Measurements from ENCODE around the gene ZNF616.
"Not testable (repeated sequence)": the region's sequence is repeated elsewhere in the genome, so short reads cannot be mapped to it uniquely, and the experiment has no call there.

ZNF616 gene

GRCh38 chr19:52112624-52113023 lies 27.1 kb downstream of the ZNF616 start:
- no peak for DNase-seq

GRCh38 chr19:52110780-52111179 lies 29.0 kb downstream of the ZNF616 start:
- no peak for DNase-seq

- no peak for DNase-seq
Observed at GRCh38 chr19:52102782-52103181, 37.0 kb downstream of the ZNF616 start.

- DNase-seq, result no peak
Observed at GRCh38 chr19:52101866-52102562, 37.7 kb downstream of the ZNF616 start.

GRCh38 chr19:52099497-52100138 lies 40.1 kb downstream of the ZNF616 start:
- no peak for DNase-seq

- not testable (repeated sequence) for DNase-seq
Observed at GRCh38 chr19:52096416-52096815, 43.3 kb downstream of the ZNF616 start.

- DNase-seq, result peak; percentile 32 to 98 (median 90)
Observed at GRCh38 chr19:52095172-52096014, 44.3 kb downstream of the ZNF616 start, which contains the start of gene ZNF841. Gene ZNF841 (minus strand): TSS chr19:52095765. CDS start chr19:52084801, 10,964 bp downstream.

- DNase-seq, result no peak
Observed at GRCh38 chr19:52094526-52095130, 45.1 kb downstream of the ZNF616 start.

- DNase-seq, result no peak
Observed at GRCh38 chr19:52086481-52086880, 53.3 kb downstream of the ZNF616 start.

GRCh38 chr19:52070496-52070895 lies 69.2 kb downstream of the ZNF616 start:
- no peak for DNase-seq

- DNase-seq, result no peak
Observed at GRCh38 chr19:52069653-52070052, 70.1 kb downstream of the ZNF616 start.

- no peak for DNase-seq
Observed at GRCh38 chr19:52066258-52066863, 73.4 kb downstream of the ZNF616 start.

- DNase-seq, result no peak
Observed at GRCh38 chr19:52065399-52065798, 74.3 kb downstream of the ZNF616 start.
